ENCODE results near the gene ZNF317. TPM values are rescaled to one million over a fixed set of nuclear protein-coding genes. Genes with fewer than 3 reads are reported as not detected.

The ZNF317 gene
- polyA plus RNA-seq, 1 donor (not counting 4 experiments of a cell fraction or from before 2014, with no cell fraction given): 25.9 TPM

Other genes with a start within 250 kb of the ZNF317 start
- gene MUC16, start 130.0 kb upstream of the ZNF317 start, polyA plus RNA-seq: 0.02 to 0.04 TPM (median 0.03 TPM) in 3 replicates
- not detected in 3 replicates for gene OR1M1, start 53.3 kb upstream of the ZNF317 start, polyA plus RNA-seq
- gene OR7G2, start 32.9 kb upstream of the ZNF317 start, polyA plus RNA-seq: not detected in 3 replicates
- gene OR7G1, start 24.6 kb upstream of the ZNF317 start, polyA plus RNA-seq: not detected in 3 replicates
- not detected in 3 replicates for gene OR7G3, start 13.4 kb upstream of the ZNF317 start, polyA plus RNA-seq
- 0.03 TPM in 1 of 3 replicates, not detected in the others for gene OR7D2, start 38.6 kb downstream of the ZNF317 start, polyA plus RNA-seq
- gene OR7D4, start 79.2 kb downstream of the ZNF317 start, polyA plus RNA-seq: not detected in 3 replicates
- not detected in 3 replicates for gene OR7E24, start 110.5 kb downstream of the ZNF317 start, polyA plus RNA-seq
- gene ZNF699, start 169.4 kb downstream of the ZNF317 start, polyA plus RNA-seq: 3.7 to 4.0 TPM (median 4.0 TPM) in 3 replicates
- 6.4 to 13.1 TPM (median 12.8 TPM) in 3 replicates for gene ZNF559, start 183.8 kb downstream of the ZNF317 start, polyA plus RNA-seq
- gene ZNF177, start 222.6 kb downstream of the ZNF317 start, polyA plus RNA-seq: 0.53 to 2.2 TPM (median 2.0 TPM) in 3 replicates

Measured in keratinocyte (primary cell).